Peyer's patch (tissue), 4 donors: ENCODE results near the gene NOPCHAP1.

Source experiments
- CTCF ChIP-seq, 6 experiments: fragments of 450-650 bp in 4 of 6; fragments of 200-600 bp in 2 of 6; sonication (generic) in 1 of 6; IDR thresholded peaks; one replicate each; pipeline ENCODE4 v1.5.1; 2017 to 2019; ENCODE audit warnings: antibody characterized with exemption in 6 of 6, mild to moderate bottlenecking in 3 of 6, moderate library complexity in 1 of 6
- POLR2A ChIP-seq, 2 donors: fragments of 450-650 bp; IDR thresholded peaks; one replicate each; pipeline ENCODE4 v1.5.1; 2017; ENCODE audit warnings: antibody characterized with exemption in 2 of 2, mild to moderate bottlenecking in 2 of 2, moderate library complexity in 2 of 2

- no peak for TF ChIP-seq CTCF (IDR thresholded peaks at IDR 0.05)
- no peak for TF ChIP-seq POLR2A (IDR thresholded peaks at IDR 0.05)
Observed at GRCh38 chr12:104966677-104967076, 19.4 kb upstream of the NOPCHAP1 start.
